ENCODE data around the gene DCTN4.

DNA sequence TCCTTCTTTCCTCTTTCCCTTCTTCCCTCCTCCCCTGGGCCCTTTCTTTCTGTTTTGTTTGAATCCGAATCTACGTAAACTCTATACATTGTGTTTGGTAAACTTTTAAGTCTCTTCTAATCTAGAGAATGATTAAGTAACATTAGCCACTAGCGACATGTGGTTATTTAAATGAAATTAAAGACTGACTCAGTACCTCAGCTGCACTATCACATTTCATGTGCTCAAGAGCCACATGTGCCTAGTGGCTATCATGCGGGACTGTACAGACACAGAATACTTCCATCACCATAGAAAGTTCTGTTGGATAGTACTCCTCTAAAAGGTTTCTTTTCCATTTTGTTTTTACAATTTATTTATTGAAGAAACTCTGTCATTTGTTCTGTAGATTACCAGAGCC, 29.0 kb downstream of the DCTN4 start:
- TF ChIP-seq, protein P1, sequence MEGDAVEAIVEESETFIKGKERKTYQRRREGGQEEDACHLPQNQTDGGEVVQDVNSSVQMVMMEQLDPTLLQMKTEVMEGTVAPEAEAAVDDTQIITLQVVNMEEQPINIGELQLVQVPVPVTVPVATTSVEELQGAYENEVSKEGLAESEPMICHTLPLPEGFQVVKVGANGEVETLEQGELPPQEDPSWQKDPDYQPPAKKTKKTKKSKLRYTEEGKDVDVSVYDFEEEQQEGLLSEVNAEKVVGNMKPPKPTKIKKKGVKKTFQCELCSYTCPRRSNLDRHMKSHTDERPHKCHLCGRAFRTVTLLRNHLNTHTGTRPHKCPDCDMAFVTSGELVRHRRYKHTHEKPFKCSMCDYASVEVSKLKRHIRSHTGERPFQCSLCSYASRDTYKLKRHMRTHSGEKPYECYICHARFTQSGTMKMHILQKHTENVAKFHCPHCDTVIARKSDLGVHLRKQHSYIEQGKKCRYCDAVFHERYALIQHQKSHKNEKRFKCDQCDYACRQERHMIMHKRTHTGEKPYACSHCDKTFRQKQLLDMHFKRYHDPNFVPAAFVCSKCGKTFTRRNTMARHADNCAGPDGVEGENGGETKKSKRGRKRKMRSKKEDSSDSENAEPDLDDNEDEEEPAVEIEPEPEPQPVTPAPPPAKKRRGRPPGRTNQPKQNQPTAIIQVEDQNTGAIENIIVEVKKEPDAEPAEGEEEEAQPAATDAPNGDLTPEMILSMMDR (conservative IDR thresholded peaks at IDR 0.05; ENCODE audit: low read length), result no peak
- TF ChIP-seq EZH2phosphoT487 (IDR thresholded peaks at IDR 0.05; ENCODE audit: borderline replicate concordance, low read depth, low read length), result no peak
